ENCODE measurements around the gene NRXN3. TPM values are rescaled to one million over a fixed set of nuclear protein-coding genes. Genes with fewer than 3 reads are reported as not detected.

The NRXN3 gene
- total and polyA plus RNA-seq, 2 of the 4 experiments (the other 2 are of a cell fraction): 4.8 to 25.1 TPM

DNA sequence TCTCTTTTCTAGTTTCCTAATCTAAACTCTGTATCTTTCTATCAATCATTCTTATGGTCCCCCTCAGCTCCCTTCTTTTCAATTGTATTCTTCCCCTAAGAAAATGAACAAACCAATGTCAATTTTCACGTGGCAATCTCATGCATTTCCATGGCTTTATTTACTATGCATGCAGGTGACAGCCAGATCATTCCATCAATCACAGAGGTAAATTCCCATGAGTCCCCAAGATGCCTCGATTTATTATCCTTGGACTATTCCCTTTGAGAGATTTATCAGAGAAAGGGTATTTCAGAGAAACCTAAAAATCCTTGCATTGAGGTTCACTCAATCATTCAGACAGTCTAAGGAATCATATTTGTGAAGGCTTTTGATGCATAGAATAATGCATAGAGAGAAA is 1739.9 kb downstream of the NRXN3 start:
- Histone ChIP-seq H4K91ac (ENCODE audit: insufficient read depth, low read depth, low read length) (no peak overlapping the region), H3K4me2 (ENCODE audit: low read depth, low read length) (no peak overlapping the region), H3K27me3 (ENCODE audit: control insufficient read depth, insufficient read depth, low read length) (no peaks in the 10 kb centered on the region), H3K4me3 (ENCODE audit: insufficient read depth, low read depth, low read length) (no peak overlapping the region), H3K9ac (ENCODE audit: low read depth, low read length) (no peak overlapping the region), H2BK5ac (ENCODE audit: low read depth, low read length, poor library complexity, severe bottlenecking) (no peak overlapping the region), H3K36me3 (ENCODE audit: control insufficient read depth, insufficient read depth, low read length) (no peaks in the 10 kb centered on the region), H3K27ac (ENCODE audit: insufficient read depth, low read length) (no peak overlapping the region), H3K79me1 (ENCODE audit: low read depth in 1 of 2, low read length in 2 of 2) (no peaks in the 10 kb centered on the region), H4K8ac (ENCODE audit: low read depth in 2 of 2, low read length in 2 of 2) (no peak overlapping the region), H3K23ac (ENCODE audit: low read depth, low read length) (no peak overlapping the region), H4K20me1 (ENCODE audit: insufficient read depth, low read length) (no peaks in the 10 kb centered on the region), H3K18ac (ENCODE audit: low read depth, low read length) (no peak overlapping the region), H2AFZ (replicated peaks; ENCODE audit: low read length, poor library complexity) (no peak overlapping the region), H2AK5ac (ENCODE audit: low read depth, low read length) (no peak overlapping the region), H3K4ac (ENCODE audit: low read depth, low read length) (no peak overlapping the region), H3K9me3 (ENCODE audit: control insufficient read depth, insufficient read depth, low read length) (no peaks in the 10 kb centered on the region; the same call in 1 of the 2 replicates), H3K4me1 (ENCODE audit: control insufficient read depth, insufficient read depth, low read length) (no peaks in the 10 kb centered on the region), H4K5ac (ENCODE audit: low read depth, low read length) (no peak overlapping the region), H3K14ac (replicated peaks; ENCODE audit: low read depth, low read length) (no peak overlapping the region), H3K9me1 (ENCODE audit: insufficient read depth, low read length) (no peaks in the 10 kb centered on the region), H2BK15ac (ENCODE audit: low read depth, low read length) (no peak overlapping the region), H2BK20ac (ENCODE audit: low read depth, low read length) (no peak overlapping the region), H2BK120ac (ENCODE audit: low read depth, low read length) (no peak overlapping the region), H2AK9ac (replicated peaks; ENCODE audit: low read depth, low read length, poor library complexity) (no peak overlapping the region), H3K56ac (ENCODE audit: extremely low read depth, insufficient read depth, low read length) (no peak overlapping the region)
- WGBS, 2 experiments (ENCODE audit: extremely low coverage in 2 of 2, insufficient read length in 1 of 2): 0% methylated on average over 1 of the region's 2 CpGs; no CpG with 5 or more reads in 1 of the 2 experiments
- CTCF ChIA-PET: no interaction called here
- intact Hi-C loops (cut with micrococcal nuclease) (no loop called here), dilution Hi-C loops (cut with HindIII; ENCODE audit: low sequenced_read_pairs, unreplicated experiment) (no loop called here), in situ Hi-C loops (cut with MboI; ENCODE audit: low sequenced_read_pairs) (no loop called here)
- POLR2A ChIA-PET (ENCODE audit: unreplicated experiment): no interaction called here
- no peak for DNase-seq
- no TSS peak for BruUV-seq (replicated peaks)
- ATAC-seq (ENCODE audit: low read depth): no peak
- TF ChIP-seq, protein P1, sequence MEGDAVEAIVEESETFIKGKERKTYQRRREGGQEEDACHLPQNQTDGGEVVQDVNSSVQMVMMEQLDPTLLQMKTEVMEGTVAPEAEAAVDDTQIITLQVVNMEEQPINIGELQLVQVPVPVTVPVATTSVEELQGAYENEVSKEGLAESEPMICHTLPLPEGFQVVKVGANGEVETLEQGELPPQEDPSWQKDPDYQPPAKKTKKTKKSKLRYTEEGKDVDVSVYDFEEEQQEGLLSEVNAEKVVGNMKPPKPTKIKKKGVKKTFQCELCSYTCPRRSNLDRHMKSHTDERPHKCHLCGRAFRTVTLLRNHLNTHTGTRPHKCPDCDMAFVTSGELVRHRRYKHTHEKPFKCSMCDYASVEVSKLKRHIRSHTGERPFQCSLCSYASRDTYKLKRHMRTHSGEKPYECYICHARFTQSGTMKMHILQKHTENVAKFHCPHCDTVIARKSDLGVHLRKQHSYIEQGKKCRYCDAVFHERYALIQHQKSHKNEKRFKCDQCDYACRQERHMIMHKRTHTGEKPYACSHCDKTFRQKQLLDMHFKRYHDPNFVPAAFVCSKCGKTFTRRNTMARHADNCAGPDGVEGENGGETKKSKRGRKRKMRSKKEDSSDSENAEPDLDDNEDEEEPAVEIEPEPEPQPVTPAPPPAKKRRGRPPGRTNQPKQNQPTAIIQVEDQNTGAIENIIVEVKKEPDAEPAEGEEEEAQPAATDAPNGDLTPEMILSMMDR (conservative IDR thresholded peaks at IDR 0.05; ENCODE audit: low read depth, low read length): no peak
- TF ChIP-seq CHD1 (IDR thresholded peaks at IDR 0.05; ENCODE audit: low read depth, low read length) (no peak), RCOR1 (IDR thresholded peaks at IDR 0.05; ENCODE audit: insufficient replicate concordance, low read length) (no peak), NFE2L2 (IDR thresholded peaks at IDR 0.05; ENCODE audit: low read depth, low read length) (no peak), RAD21 (IDR thresholded peaks at IDR 0.05; ENCODE audit: low read length) (no peak), CEBPB (IDR thresholded peaks at IDR 0.05; ENCODE audit: low read depth, low read length) (no peak), POLR2A (IDR thresholded peaks at IDR 0.05; ENCODE audit: low read depth, low read length) (no peak), MAZ (IDR thresholded peaks at IDR 0.05; ENCODE audit: borderline replicate concordance, low read depth, low read length) (no peak), SMC3 (IDR thresholded peaks at IDR 0.05; ENCODE audit: low read depth, low read length) (no peak), MAFK (IDR thresholded peaks at IDR 0.05; ENCODE audit: low read depth, low read length) (no peak)
- TF ChIP-seq, protein P2, sequence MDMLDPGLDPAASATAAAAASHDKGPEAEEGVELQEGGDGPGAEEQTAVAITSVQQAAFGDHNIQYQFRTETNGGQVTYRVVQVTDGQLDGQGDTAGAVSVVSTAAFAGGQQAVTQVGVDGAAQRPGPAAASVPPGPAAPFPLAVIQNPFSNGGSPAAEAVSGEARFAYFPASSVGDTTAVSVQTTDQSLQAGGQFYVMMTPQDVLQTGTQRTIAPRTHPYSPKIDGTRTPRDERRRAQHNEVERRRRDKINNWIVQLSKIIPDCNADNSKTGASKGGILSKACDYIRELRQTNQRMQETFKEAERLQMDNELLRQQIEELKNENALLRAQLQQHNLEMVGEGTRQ (IDR thresholded peaks at IDR 0.05; ENCODE audit: low read depth, low read length): no peak

All from IMR-90 (cell line).